H9 (cell line): ENCODE measurements around the gene C2orf49. TPM values are rescaled to one million over a fixed set of nuclear protein-coding genes. Genes with fewer than 3 reads are reported as not detected.

Experiments
- DNase-seq: peaks from one replicate; pipeline ENCODE4 v3.0.0-alpha.2; 2017
- H2AFZ ChIP-seq: one replicate; pipeline ENCODE4 v1.6.1; 2013; ENCODE audit warnings: mild to moderate bottlenecking, low read length, control low read depth, moderate library complexity
- H2AK5ac ChIP-seq: 2 replicates; pipeline ENCODE4 v1.6.1; 2013; ENCODE audit warnings: low read length, control low read depth, mixed read lengths; ENCODE audit not compliant: insufficient read length
- H2BK120ac ChIP-seq: one replicate; pipeline ENCODE4 v1.6.1; 2013; ENCODE audit warnings: low read depth, mild to moderate bottlenecking, low read length, control low read depth, inconsistent platforms; ENCODE audit not compliant: poor library complexity, severe bottlenecking
- H2BK12ac ChIP-seq: 2 replicates; pipeline ENCODE4 v1.6.1; 2013; ENCODE audit warnings: low read length, control low read depth, mixed read lengths, low read depth; ENCODE audit not compliant: insufficient read length
- H2BK15ac ChIP-seq: 2 replicates; pipeline ENCODE4 v1.6.1; 2013; ENCODE audit warnings: low read depth, low read length, control low read depth
- H2BK20ac ChIP-seq: one replicate; pipeline ENCODE4 v1.6.1; 2013; ENCODE audit warnings: low read depth, mild to moderate bottlenecking, low read length, control low read depth, inconsistent platforms; ENCODE audit not compliant: poor library complexity, severe bottlenecking
- H2BK5ac ChIP-seq: 2 replicates; pipeline ENCODE4 v1.6.1; 2013; ENCODE audit warnings: low read length, control low read depth, mixed read lengths; ENCODE audit not compliant: insufficient read length
- H3K14ac ChIP-seq: 2 replicates; pipeline ENCODE4 v1.6.1; 2013; ENCODE audit warnings: low read length, control low read depth; ENCODE audit not compliant: insufficient read depth
- H3K18ac ChIP-seq: 2 replicates; pipeline ENCODE4 v1.6.1; 2013; ENCODE audit warnings: low read depth, mild to moderate bottlenecking, mixed read lengths, low read length, control low read depth; ENCODE audit not compliant: insufficient read length
- H3K23ac ChIP-seq: 2 replicates; pipeline ENCODE4 v1.6.1; 2013; ENCODE audit warnings: low read length, control low read depth, mixed read lengths, low read depth; ENCODE audit not compliant: insufficient read length
- H3K23me2 ChIP-seq: 2 replicates; pipeline ENCODE4 v1.6.1; 2013; ENCODE audit warnings: low read depth, mild to moderate bottlenecking, mixed read lengths, low read length, control low read depth; ENCODE audit not compliant: insufficient read length, poor library complexity, severe bottlenecking
- H3K27ac ChIP-seq: 2 replicates; pipeline ENCODE4 v1.5.1; 2013; ENCODE audit warnings: low read length, control low read depth, mixed read lengths, low read depth; ENCODE audit not compliant: insufficient read length
- H3K27me3 ChIP-seq: 2 replicates; pipeline ENCODE4 v1.6.1; 2013; ENCODE audit warnings: low read length, control low read depth, inconsistent platforms; ENCODE audit not compliant: insufficient read depth
- H3K4ac ChIP-seq: 2 replicates; pipeline ENCODE4 v1.6.1; 2013; ENCODE audit warnings: low read depth, mild to moderate bottlenecking, control low read depth, inconsistent platforms, low read length, moderate library complexity
- H3K4me1 ChIP-seq: 2 replicates; pipeline ENCODE4 v1.6.1; 2013; ENCODE audit warnings: low read length, control low read depth, inconsistent platforms; ENCODE audit not compliant: insufficient read depth
- H3K4me2 ChIP-seq: 2 replicates; pipeline ENCODE4 v1.6.1; 2013; ENCODE audit warnings: low read length, control low read depth, mixed read lengths; ENCODE audit not compliant: insufficient read length, insufficient read depth
- H3K56ac ChIP-seq: 2 replicates; pipeline ENCODE4 v1.6.1; 2013; ENCODE audit warnings: low read depth, mild to moderate bottlenecking, mixed read lengths, low read length, control low read depth; ENCODE audit not compliant: insufficient read length
- H3K79me1 ChIP-seq: 2 replicates; pipeline ENCODE4 v1.6.1; 2013; ENCODE audit warnings: low read depth, mild to moderate bottlenecking, moderate library complexity, low read length, control low read depth, inconsistent platforms; ENCODE audit not compliant: insufficient read depth, poor library complexity, severe bottlenecking
- H3K79me2 ChIP-seq: 2 replicates; pipeline ENCODE4 v1.6.1; 2013; ENCODE audit warnings: low read length, control low read depth, inconsistent platforms; ENCODE audit not compliant: insufficient read depth
- H3K9ac ChIP-seq: 2 replicates; pipeline ENCODE4 v1.6.1; 2013; ENCODE audit warnings: low read length, control low read depth, mixed read lengths; ENCODE audit not compliant: insufficient read length; ENCODE audit errors: extremely low read depth
- H3K9me3 ChIP-seq: one replicate; pipeline ENCODE4 v1.6.1; 2013; ENCODE audit warnings: low read depth, low read length, inconsistent platforms; ENCODE audit not compliant: control insufficient read depth
- H3T11ph ChIP-seq: one replicate; pipeline ENCODE4 v1.6.1; 2013; ENCODE audit warnings: mild to moderate bottlenecking, low read length, control low read depth, inconsistent platforms
- H4K20me1 ChIP-seq: one replicate; pipeline ENCODE4 v1.6.1; 2013; ENCODE audit not compliant: control insufficient read depth, insufficient read length, insufficient read depth
- H4K5ac ChIP-seq: 2 replicates; pipeline ENCODE4 v1.6.1; 2013; ENCODE audit warnings: low read depth, mild to moderate bottlenecking, mixed read lengths, low read length, control low read depth; ENCODE audit not compliant: insufficient read length
- H4K8ac ChIP-seq: replicated peaks from 2 replicates; pipeline ENCODE4 v1.6.1; 2013; ENCODE audit warnings: low read length, control low read depth, mixed read lengths, low read depth; ENCODE audit not compliant: insufficient read length
- H4K91ac ChIP-seq: 2 replicates; pipeline ENCODE4 v1.6.1; 2013; ENCODE audit warnings: low read depth, mild to moderate bottlenecking, moderate library complexity, mixed read lengths, low read length, control low read depth; ENCODE audit not compliant: insufficient read length
- H3K27ac Mint-ChIP-seq, 3 experiments: 2 replicates in 2 of 3; 3 replicates in 1 of 3; pipeline ENCODE4 v1.8.0; 2020 to 2021; ENCODE audit warnings: mixed read lengths in 3 of 3, mild to moderate bottlenecking in 1 of 3, moderate library complexity in 1 of 3
- H3K27me3 Mint-ChIP-seq: 2 replicates; pipeline ENCODE4 v1.8.0; 2021; ENCODE audit warnings: low read depth, mild to moderate bottlenecking, moderate library complexity, mixed read lengths
- H3K36me3 Mint-ChIP-seq, 3 experiments: 2 replicates in 2 of 3; 3 replicates in 1 of 3; pipeline ENCODE4 v1.8.0; 2020 to 2021; ENCODE audit warnings: low read depth in 3 of 3, mixed read lengths in 3 of 3; ENCODE audit not compliant: insufficient read depth in 1 of 3
- H3K4me1 Mint-ChIP-seq, 2 experiments: 2 replicates each; pipeline ENCODE4 v1.8.0; 2020; ENCODE audit warnings: mixed read lengths in 2 of 2
- H3K4me3 Mint-ChIP-seq, 2 experiments: 2 replicates in 1 of 2; 3 replicates in 1 of 2; pipeline ENCODE4 v1.8.0; 2020 to 2021; ENCODE audit warnings: mild to moderate bottlenecking in 2 of 2, mixed read lengths in 2 of 2, moderate library complexity in 1 of 2
- H3K9me3 Mint-ChIP-seq, 2 experiments: 2 replicates in 1 of 2; 3 replicates in 1 of 2; pipeline ENCODE4 v1.8.0; 2020; ENCODE audit warnings: mild to moderate bottlenecking in 2 of 2, mixed read lengths in 2 of 2, moderate library complexity in 1 of 2
- CTCF ChIP-seq: fragments of 200-600 bp; sonication (generic); conservative IDR thresholded peaks from 3 replicates; pipeline ENCODE4 v1.8.0; 2021; ENCODE audit warnings: antibody characterized with exemption, mild to moderate bottlenecking
- WGBS: extraction: QIAGEN DNeasy Blood & Tissue Kit; methylation state at CpG from one replicate; pipeline ENCODE4 v1.1.7; 2013; ENCODE audit warnings: missing lambda C conversion rate, low lambda C conversion rate, mixed read lengths; ENCODE audit not compliant: insufficient read length; ENCODE audit errors: extremely low coverage; 5-methylcytosine and 5-hydroxymethylcytosine counted together
- total RNA-seq: library from RNA; stranded (reverse); gene quantifications from 2 replicates; pipeline ENCODE4 v1.2.1, GENCODE V29; 2021

C2orf49 gene
- total RNA-seq, 1 experiment from 2014 or later: 18.8 TPM

- Histone ChIP-seq H3K9me3 (no peaks in the 10 kb centered on the region), H2BK120ac (no peak overlapping the region), H2BK5ac (no peak overlapping the region), H2BK15ac (no peak overlapping the region), H3K79me2 (peaks cover 15% of the 10 kb centered on the region; the same call in 1 of the 2 replicates), H3K23me2 (peaks cover 12% of the 10 kb centered on the region), H3K27me3 (no peaks in the 10 kb centered on the region), H3K79me1 (peaks cover 5% of the 10 kb centered on the region), H3K9ac (no peak overlapping the region), H2BK12ac (no peak overlapping the region), H4K20me1 (no peaks in the 10 kb centered on the region), H2AFZ (no peak overlapping the region), H2BK20ac (no peak overlapping the region), H2AK5ac (no peak overlapping the region), H3K4me2 (no peak overlapping the region), H3K23ac (no peak overlapping the region), H3K56ac (no peak overlapping the region), H3K4me1 (no peaks in the 10 kb centered on the region), H3K18ac (no peak overlapping the region), H3T11ph (no peak overlapping the region), H3K14ac (no peak overlapping the region), H4K8ac (no peak overlapping the region), H3K27ac (no peak overlapping the region), H3K4ac (no peak overlapping the region), H4K5ac (no peak overlapping the region), H4K91ac (no peak overlapping the region)
- no peak overlapping the region for H3K4me3 Mint-ChIP-seq
- no peak for TF ChIP-seq CTCF
- peaks cover 0 to 12% (median 0%) of the 10 kb centered on the region in 3 experiments; a peak in 3 of 7 replicates for H3K36me3 Mint-ChIP-seq
- H3K27ac Mint-ChIP-seq: no peak overlapping the region
- H3K9me3 Mint-ChIP-seq: peaks cover 0 to 3% of the 10 kb centered on the region in 2 experiments; a peak in 1 of 5 replicates
- no CpG with 5 or more reads among the region's 4 CpGs for WGBS
- no peak for DNase-seq
- no peaks in the 10 kb centered on the region; the same call in 1 of the 2 replicates for H3K27me3 Mint-ChIP-seq
- peaks cover 19 to 23% of the 10 kb centered on the region in 2 experiments for H3K4me1 Mint-ChIP-seq
Measured at GRCh38 chr2:105334211-105334610, 3.1 kb upstream of the C2orf49 start.
